Measurements from ENCODE around the gene VCPKMT.
"Not testable (repeated sequence)": the region's sequence is repeated elsewhere in the genome, so short reads cannot be mapped to it uniquely, and the experiment has no call there.

The VCPKMT gene

GRCh38 chr14:50092006-50092555, 24.3 kb downstream of the VCPKMT start:
- DNase-seq (ENCODE audit: low read depth in 2 of 2) = no peak

GRCh38 chr14:50091240-50091913, 25.0 kb downstream of the VCPKMT start:
- no peak for DNase-seq (ENCODE audit: low read depth in 2 of 2)

- no peak for DNase-seq (ENCODE audit: low read depth in 2 of 2)
These were observed 27.2 kb downstream of the VCPKMT start for GRCh38 chr14:50089208-50089607.

GRCh38 chr14:50088731-50089130, 27.6 kb downstream of the VCPKMT start:
- DNase-seq (ENCODE audit: low read depth in 2 of 2) = no peak

- DNase-seq (ENCODE audit: low read depth in 2 of 2) = no peak
These were observed 28.3 kb downstream of the VCPKMT start for GRCh38 chr14:50088117-50088515.

GRCh38 chr14:50087341-50088116, 28.8 kb downstream of the VCPKMT start:
- no peak for DNase-seq (ENCODE audit: low read depth in 2 of 2)

- no peak for DNase-seq (ENCODE audit: low read depth in 2 of 2)
These were observed 30.1 kb downstream of the VCPKMT start for GRCh38 chr14:50086321-50086711.

GRCh38 chr14:50085570-50086320, 30.6 kb downstream of the VCPKMT start:
- DNase-seq (ENCODE audit: low read depth in 2 of 2) = no peak

GRCh38 chr14:50084666-50085065, 31.7 kb downstream of the VCPKMT start:
- DNase-seq (ENCODE audit: low read depth in 2 of 2) = no peak

GRCh38 chr14:50083467-50084337, 32.7 kb downstream of the VCPKMT start:
- peak; percentile 61 to 62 for DNase-seq (ENCODE audit: low read depth in 2 of 2)

GRCh38 chr14:50082784-50083466, 33.4 kb downstream of the VCPKMT start:
- peak; percentile 68 to 73 for DNase-seq (ENCODE audit: low read depth in 2 of 2)

GRCh38 chr14:50082308-50082742, 34.0 kb downstream of the VCPKMT start:
- DNase-seq (ENCODE audit: low read depth in 2 of 2) = peak in 1 of 2 donors; percentile 49

GRCh38 chr14:50079103-50079502, 37.3 kb downstream of the VCPKMT start:
- DNase-seq (ENCODE audit: low read depth in 2 of 2) = not testable (repeated sequence)

GRCh38 chr14:50073663-50074062, 42.7 kb downstream of the VCPKMT start:
- DNase-seq (ENCODE audit: low read depth in 2 of 2) = not testable (repeated sequence)

GRCh38 chr14:50072395-50072794, 44.0 kb downstream of the VCPKMT start:
- DNase-seq (ENCODE audit: low read depth in 2 of 2) = no peak

GRCh38 chr14:50070840-50071548, 45.4 kb downstream of the VCPKMT start:
- DNase-seq (ENCODE audit: low read depth in 2 of 2) = no peak

- DNase-seq (ENCODE audit: low read depth in 2 of 2) = no peak
These were observed 46.1 kb downstream of the VCPKMT start for GRCh38 chr14:50070230-50070629.

GRCh38 chr14:50069325-50069724, 47.0 kb downstream of the VCPKMT start:
- no peak for DNase-seq (ENCODE audit: low read depth in 2 of 2)

GRCh38 chr14:50068496-50068895, 47.9 kb downstream of the VCPKMT start:
- DNase-seq (ENCODE audit: low read depth in 2 of 2) = no peak

Data from stimulated activated CD8-positive, alpha-beta memory T cell treated with anti-CD3 and anti-CD28 coated beads, Interleukin-2, amount 100 ng/mL, for 48 hours (primary cell).